HCT116 (cell line): ENCODE measurements around the gene NUB1. TPM values are rescaled to one million over a fixed set of nuclear protein-coding genes. Genes with fewer than 3 reads are reported as not detected.

ENCODE experiments used
- ATAC-seq: fragments of 200-7000 bp; cut with Tn5 transposase; 2 replicates; pipeline ENCODE4 v1.9.1; 2020; ENCODE audit warnings: mild to moderate bottlenecking, moderate library complexity
- BruUV-seq: library from RNA; stranded (reverse); fragments of 400-500 nt; replicated peaks from 2 replicates; lab custom pipeline; 2021; lab: Mats Ljungman, UMichigan
- CTCF ChIA-PET: fragments of 300-600 bp; sonication (Branson Sonifier 250); formaldehyde crosslinking; loops from one replicate; lab custom pipeline; 2021; ENCODE audit warnings: antibody characterized with exemption; lab: Charles Lee
- POLR2A ChIA-PET: fragments of 300-600, 350-600 bp; sonication (Branson Sonifier 250); formaldehyde crosslinking; loops from one replicate; lab custom pipeline; 2021; ENCODE audit warnings: antibody characterized with exemption; lab: Charles Lee
- RAD21 ChIA-PET, 2 experiments: fragments of 300-600 bp; sonication (Branson Sonifier 250); formaldehyde crosslinking; loops; one replicate each; lab custom pipeline; 2023; ENCODE audit warnings: low total read pairs in 2 of 2; ENCODE audit not compliant: uncharacterized antibody in 2 of 2, unreplicated experiment in 2 of 2, low non-redundant PET in 1 of 2; lab: Charles Lee
- DNase-seq: peaks from one replicate; pipeline ENCODE4 v3.0.0-alpha.2; 2010; ENCODE audit warnings: low read depth, low spot score
- H2AFZ ChIP-seq: fragments of 200-600 bp; shearing (Covaris generic), sonication (generic); 2 replicates; pipeline ENCODE4 v1.6.1; 2017; ENCODE audit warnings: low read depth, mixed run types, mixed read lengths, antibody characterized with exemption, low read length; ENCODE audit not compliant: poor library complexity, severe bottlenecking
- H3K27ac ChIP-seq: 2 replicates; pipeline ENCODE4 v1.5.1; 2012; ENCODE audit warnings: low read depth, low read length
- H3K27me3 ChIP-seq: fragments of 200-600 bp; sonication (generic); 2 replicates; pipeline ENCODE4 v1.6.1; 2016; ENCODE audit warnings: mixed run types, low read length, mixed read lengths; ENCODE audit not compliant: insufficient read depth
- H3K36me3 ChIP-seq, 2 experiments: fragments of 200-500 bp in 1 of 2; fragments of 200-600 bp in 1 of 2; sonication (Bioruptor generic) in 1 of 2; sonication (generic) in 1 of 2; 2 replicates each; pipeline versions ENCODE4 v1.5.1 to v1.6.1; 2014 to 2016; ENCODE audit warnings: low read length in 2 of 2, inconsistent platforms in 1 of 2, mixed read lengths in 1 of 2, mixed run types in 1 of 2; ENCODE audit not compliant: insufficient read depth in 2 of 2, control insufficient read depth in 1 of 2
- H3K4me1 ChIP-seq, 2 experiments: fragments of 200-600 bp in 1 of 2; sonication (generic) in 1 of 2; 2 replicates each; pipeline versions ENCODE4 v1.5.1 to v1.6.1; 2012 to 2017; ENCODE audit warnings: low read length in 2 of 2, inconsistent platforms in 1 of 2, mild to moderate bottlenecking in 1 of 2, mixed read lengths in 1 of 2, mixed run types in 1 of 2, moderate library complexity in 1 of 2; ENCODE audit not compliant: insufficient read depth in 2 of 2, control insufficient read depth in 1 of 2
- H3K4me2 ChIP-seq: fragments of 200-600 bp; sonication (generic); 2 replicates; pipeline ENCODE4 v1.6.1; 2017; ENCODE audit warnings: mixed run types, low read length, mixed read lengths
- H3K4me3 ChIP-seq, 2 experiments: fragments of 200-600 bp in 1 of 2; sonication (generic) in 1 of 2; replicated peaks in 1 of 2; 2 replicates each; pipeline ENCODE4 v1.5.1; 2011 to 2016; ENCODE audit warnings: low read length in 2 of 2, control low read depth in 1 of 2, low read depth in 1 of 2, mild to moderate bottlenecking in 1 of 2, mixed read lengths in 1 of 2, mixed run types in 1 of 2
- H3K79me2 ChIP-seq: fragments of 200-600 bp; sonication (generic); 2 replicates; pipeline ENCODE4 v1.6.1; 2017; ENCODE audit warnings: mild to moderate bottlenecking, mixed run types, low read length, moderate library complexity, mixed read lengths; ENCODE audit not compliant: insufficient read depth
- H3K9ac ChIP-seq: fragments of 200-600 bp; sonication (generic); 2 replicates; pipeline ENCODE4 v1.6.1; 2016; ENCODE audit warnings: low read length, mixed read lengths
- H3K9me2 ChIP-seq: fragments of 200-600 bp; sonication (generic), shearing (Covaris generic); 2 replicates; pipeline ENCODE4 v1.6.1; 2017; ENCODE audit warnings: mixed run types, mild to moderate bottlenecking, moderate library complexity; ENCODE audit not compliant: insufficient read depth
- H3K9me3 ChIP-seq, 2 experiments: fragments of 200-500 bp in 1 of 2; fragments of 200-600 bp in 1 of 2; sonication (Bioruptor generic) in 1 of 2; sonication (generic) in 1 of 2; 2 replicates each; pipeline ENCODE4 v1.6.1; 2014 to 2017; ENCODE audit warnings: low read length in 2 of 2, mixed read lengths in 2 of 2, inconsistent platforms in 1 of 2, low read depth in 1 of 2, mild to moderate bottlenecking in 1 of 2, mixed run types in 1 of 2, moderate library complexity in 1 of 2; ENCODE audit not compliant: control insufficient read depth in 1 of 2, insufficient read depth in 1 of 2
- H4K20me1 ChIP-seq: fragments of 200-600 bp; sonication (generic), shearing (Covaris generic); 2 replicates; pipeline ENCODE4 v1.6.1; 2017; ENCODE audit warnings: mixed run types, mild to moderate bottlenecking, moderate library complexity; ENCODE audit not compliant: insufficient read depth
- ATF3 ChIP-seq: IDR thresholded peaks from 2 replicates; pipeline ENCODE4 v1.6.1; 2012
- EGR1 ChIP-seq: IDR thresholded peaks from 2 replicates; pipeline ENCODE4 v1.6.1; 2012; ENCODE audit warnings: low read depth
- ELF1 ChIP-seq: IDR thresholded peaks from 2 replicates; pipeline ENCODE4 v1.6.1; 2012; ENCODE audit warnings: low read depth, borderline replicate concordance
- POLR2A ChIP-seq: IDR thresholded peaks from 2 replicates; pipeline ENCODE4 v1.7.0; 2011; ENCODE audit warnings: borderline replicate concordance; ENCODE audit not compliant: insufficient read depth, insufficient read length; ENCODE audit errors: extremely low read depth
- POLR2AphosphoS5 ChIP-seq: IDR thresholded peaks from 2 replicates; pipeline ENCODE4 v1.6.1; 2011; ENCODE audit warnings: mild to moderate bottlenecking, low read depth, low read length, moderate library complexity
- RAD21 ChIP-seq: IDR thresholded peaks from 2 replicates; pipeline ENCODE4 v1.6.1; 2012; ENCODE audit warnings: low read depth, mild to moderate bottlenecking
- REST ChIP-seq: IDR thresholded peaks from 2 replicates; pipeline ENCODE4 v1.6.1; 2012; ENCODE audit warnings: low read depth
- SP1 ChIP-seq: IDR thresholded peaks from 2 replicates; pipeline ENCODE4 v1.6.1; 2012; ENCODE audit warnings: low read depth
- SRF ChIP-seq: IDR thresholded peaks from 2 replicates; pipeline ENCODE4 v1.6.1; 2012; ENCODE audit warnings: low read depth
- TCF7L2 ChIP-seq: IDR thresholded peaks from 2 replicates; pipeline ENCODE4 v1.7.0; 2011; ENCODE audit warnings: borderline replicate concordance, inconsistent platforms; ENCODE audit not compliant: insufficient read depth, insufficient read length; ENCODE audit errors: extremely low read depth
- ZBTB33 ChIP-seq: IDR thresholded peaks from 2 replicates; pipeline ENCODE4 v1.6.1; 2011; ENCODE audit warnings: mild to moderate bottlenecking, low read length, moderate library complexity; ENCODE audit not compliant: insufficient replicate concordance; ENCODE audit errors: extremely low read depth
- ZFX ChIP-seq: fragments of 450-650 bp; IDR thresholded peaks from 2 replicates; pipeline ENCODE4 v1.6.1; 2017
- ZNF274 ChIP-seq: fragments of 200-500 bp; sonication (Bioruptor generic); IDR thresholded peaks from 2 replicates; pipeline ENCODE4 v1.6.1; 2014; ENCODE audit warnings: mild to moderate bottlenecking, low read depth, low read length, inconsistent platforms
- intact Hi-C: fragments of 100-400 bp; cut with micrococcal nuclease; formaldehyde crosslinking; loops from 2 replicates; pipeline ENCODE4 v1.10.0; 2022
- total RNA-seq: library from RNA; stranded (reverse); gene quantifications from one replicate; pipeline ENCODE4 v1.2.1, GENCODE V29; 2021; ENCODE audit not compliant: unreplicated experiment
- TF ChIP-seq, protein P1 (sequence below): IDR thresholded peaks from 2 replicates; pipeline ENCODE4 v1.6.1; 2012

NUB1 gene
- total RNA-seq, 1 experiment from 2014 or later = 44.0 TPM

GRCh38 chr7:151306374-151306773 is 35.2 kb upstream of the NUB1 start:
- Histone ChIP-seq H3K9ac (no peak overlapping the region), H3K36me3 (no peaks in the 10 kb centered on the region), H3K9me2 (no peaks in the 10 kb centered on the region), H3K4me1 (peaks cover 0 to 8% of the 10 kb centered on the region in 2 experiments; a peak in 1 of 4 replicates), H3K4me2 (no peak overlapping the region), H3K27me3 (no peaks in the 10 kb centered on the region), H3K4me3 (no peak overlapping the region), H3K27ac (no peak overlapping the region), H3K9me3 (peaks cover 0 to 4% of the 10 kb centered on the region in 2 experiments; a peak in 1 of 4 replicates), H2AFZ (no peak overlapping the region), H3K79me2 (no peaks in the 10 kb centered on the region), H4K20me1 (no peaks in the 10 kb centered on the region)
- POLR2A ChIA-PET = no interaction called here
- intact Hi-C loops = no loop called here
- CTCF ChIA-PET = no interaction called here
- no TSS peak for BruUV-seq
- DNase-seq = no peak
- no peak for ATAC-seq
- RAD21 ChIA-PET = interaction anchor here in 1 of 2 experiments (0.7 kb wide), 1 partner anchor 79 kb away, joined by 3 read pairs; no protein-coding TSS in a partner anchor
- TF ChIP-seq, protein P1, sequence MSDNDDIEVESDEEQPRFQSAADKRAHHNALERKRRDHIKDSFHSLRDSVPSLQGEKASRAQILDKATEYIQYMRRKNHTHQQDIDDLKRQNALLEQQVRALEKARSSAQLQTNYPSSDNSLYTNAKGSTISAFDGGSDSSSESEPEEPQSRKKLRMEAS = no peak
- TF ChIP-seq SRF (no peak), RAD21 (no peak), EGR1 (no peak), TCF7L2 (no peak)

DNA sequence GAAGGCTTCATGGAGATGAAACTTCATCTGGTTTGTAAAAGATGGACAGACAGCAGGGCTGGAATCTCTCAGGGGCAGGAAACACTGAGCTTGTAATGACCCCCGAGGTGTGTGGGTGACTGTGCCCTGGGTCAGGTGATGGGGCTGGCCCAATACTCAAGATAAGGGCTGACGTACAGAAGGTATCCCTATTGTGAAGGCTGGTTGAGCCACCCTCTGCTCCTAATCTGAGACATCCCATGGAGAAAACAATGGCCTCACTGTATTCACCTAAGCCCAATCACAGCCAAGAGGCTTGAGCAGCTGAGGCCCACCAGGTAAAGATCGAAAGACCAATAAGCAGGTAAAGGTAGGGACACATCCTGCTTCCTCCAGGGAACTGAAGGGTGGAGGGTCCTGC is 34.8 kb upstream of the NUB1 start:
- peaks cover 0 to 8% of the 10 kb centered on the region in 2 experiments; a peak in 1 of 4 replicates for H3K4me1 ChIP-seq
- H3K36me3 ChIP-seq = no peaks in the 10 kb centered on the region
- ATAC-seq = no peak
- peaks cover 0 to 6% of the 10 kb centered on the region in 2 experiments; a peak in 1 of 4 replicates for H3K9me3 ChIP-seq
- RAD21 ChIA-PET = interaction anchor here in 1 of 2 experiments (0.7 kb wide), 1 partner anchor 79 kb away, joined by 3 read pairs; no protein-coding TSS in a partner anchor
- H3K4me2 ChIP-seq = no peak overlapping the region
- no peak for DNase-seq
- no peaks in the 10 kb centered on the region for H3K27me3 ChIP-seq
- intact Hi-C loops = no loop called here
- H3K4me3 ChIP-seq = no peak overlapping the region
- H3K27ac ChIP-seq = no peak overlapping the region
- no TSS peak for BruUV-seq
- no peak overlapping the region for H2AFZ ChIP-seq
- CTCF ChIA-PET = no interaction called here
- no peaks in the 10 kb centered on the region for H3K9me2 ChIP-seq
- H3K9ac ChIP-seq = no peak overlapping the region
- H4K20me1 ChIP-seq = no peaks in the 10 kb centered on the region
- H3K79me2 ChIP-seq = no peaks in the 10 kb centered on the region
- POLR2A ChIA-PET = no interaction called here
- TF ChIP-seq SP1 (no peak), POLR2AphosphoS5 (no peak), REST (no peak), ELF1 (no peak), TCF7L2 (no peak), ZBTB33 (no peak), ZNF274 (no peak), POLR2A (no peak), RAD21 (no peak), ZFX (no peak), ATF3 (no peak)
- TF ChIP-seq, protein P1 = no peak
